ENCODE results near the gene UBE2J1. TPM values are rescaled to one million over a fixed set of nuclear protein-coding genes. Genes with fewer than 3 reads are reported as not detected.

Gene UBE2J1
- total RNA-seq, 4 donors from 2014 or later, result 25.3 to 30.4 (median 26.7) TPM

DNA sequence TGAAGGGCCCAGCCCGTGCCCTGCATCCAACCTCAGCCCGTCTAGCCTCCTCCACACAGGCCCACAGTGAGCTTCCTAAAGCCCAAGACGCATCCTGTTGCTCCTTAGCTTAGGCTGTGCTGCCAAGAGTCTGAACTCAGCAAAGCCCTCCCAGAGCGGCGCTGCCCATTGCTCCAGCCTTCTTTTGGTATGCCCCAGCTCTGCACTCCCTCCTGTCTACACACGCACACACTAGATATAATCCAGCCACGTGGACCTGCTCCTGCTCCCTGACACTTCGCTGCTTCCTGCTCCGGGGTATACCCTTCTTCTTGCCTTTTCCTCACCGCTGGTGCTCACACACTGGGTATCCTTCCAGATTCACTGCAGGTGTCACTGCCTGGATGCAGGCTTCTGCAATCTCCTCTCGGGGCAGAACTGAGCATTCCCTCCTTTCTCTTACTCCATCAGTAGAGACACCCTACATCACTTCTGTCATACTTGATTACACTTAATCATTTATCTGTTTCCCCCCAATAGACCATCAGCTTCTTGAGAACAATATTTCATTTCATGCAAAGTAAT is 61.2 kb downstream of the UBE2J1 start:
- Histone ChIP-seq H3K4me3 (no peak overlapping the region), H3K4me1 (no peaks in the 10 kb centered on the region), H3K36me3 (no peaks in the 10 kb centered on the region), H3K27ac (no peak overlapping the region), H3K9me3 (no peaks in the 10 kb centered on the region), H3K27me3 (no peaks in the 10 kb centered on the region)
- 82 to 87% methylated on average over 11 of the region's 11 CpGs for WGBS, 2 donors
- TF ChIP-seq POLR2A (IDR thresholded peaks at IDR 0.05) (no peak), EP300 (IDR thresholded peaks at IDR 0.05) (no peak)
- TF ChIP-seq, protein P1, sequence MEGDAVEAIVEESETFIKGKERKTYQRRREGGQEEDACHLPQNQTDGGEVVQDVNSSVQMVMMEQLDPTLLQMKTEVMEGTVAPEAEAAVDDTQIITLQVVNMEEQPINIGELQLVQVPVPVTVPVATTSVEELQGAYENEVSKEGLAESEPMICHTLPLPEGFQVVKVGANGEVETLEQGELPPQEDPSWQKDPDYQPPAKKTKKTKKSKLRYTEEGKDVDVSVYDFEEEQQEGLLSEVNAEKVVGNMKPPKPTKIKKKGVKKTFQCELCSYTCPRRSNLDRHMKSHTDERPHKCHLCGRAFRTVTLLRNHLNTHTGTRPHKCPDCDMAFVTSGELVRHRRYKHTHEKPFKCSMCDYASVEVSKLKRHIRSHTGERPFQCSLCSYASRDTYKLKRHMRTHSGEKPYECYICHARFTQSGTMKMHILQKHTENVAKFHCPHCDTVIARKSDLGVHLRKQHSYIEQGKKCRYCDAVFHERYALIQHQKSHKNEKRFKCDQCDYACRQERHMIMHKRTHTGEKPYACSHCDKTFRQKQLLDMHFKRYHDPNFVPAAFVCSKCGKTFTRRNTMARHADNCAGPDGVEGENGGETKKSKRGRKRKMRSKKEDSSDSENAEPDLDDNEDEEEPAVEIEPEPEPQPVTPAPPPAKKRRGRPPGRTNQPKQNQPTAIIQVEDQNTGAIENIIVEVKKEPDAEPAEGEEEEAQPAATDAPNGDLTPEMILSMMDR (IDR thresholded peaks at IDR 0.05), result no peak
- DNase-seq (ENCODE audit: low spot score in 2 of 2), result no peak

DNA sequence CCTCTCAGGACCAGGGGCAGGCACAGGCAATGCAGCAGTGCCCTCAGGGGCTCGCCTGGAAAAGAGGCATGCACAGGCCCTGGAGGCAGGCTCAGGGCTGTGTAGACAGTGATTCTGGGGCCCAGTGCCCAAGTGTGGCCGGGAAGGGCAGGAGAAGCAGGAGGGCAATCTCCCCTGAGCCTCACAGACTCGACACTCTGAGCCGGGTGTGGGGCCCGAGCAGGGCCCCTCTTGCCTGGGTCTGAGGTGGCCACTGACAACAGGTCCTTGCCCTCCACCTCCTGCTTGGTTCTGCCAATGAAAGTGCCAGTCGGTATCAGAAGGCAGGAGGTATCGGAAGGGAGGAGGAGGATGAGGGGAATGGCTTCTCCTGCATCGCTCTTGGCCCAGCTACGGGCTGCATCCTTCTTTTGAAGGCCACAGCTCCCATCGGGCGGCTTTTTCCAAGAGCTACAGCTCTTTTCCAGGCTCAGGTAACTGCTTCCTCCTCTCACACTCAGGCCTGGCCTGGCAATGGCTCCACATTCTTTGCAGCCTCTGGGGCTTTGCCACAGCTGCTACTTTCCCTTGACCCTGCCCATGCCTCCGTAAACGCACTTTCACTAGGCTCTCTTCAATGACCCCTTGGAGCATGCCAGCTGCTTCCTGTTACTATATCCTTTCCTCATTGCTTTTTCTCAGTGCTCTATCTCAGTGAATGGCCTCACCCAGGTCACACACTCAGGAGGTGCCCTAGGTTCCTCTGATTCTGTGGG is 61.9 kb downstream of the UBE2J1 start:
- WGBS, 2 donors, result 77 to 85% methylated on average over 12 to 13 of the region's 13 CpGs
- no peak overlapping the region for H3K27ac ChIP-seq
- H3K4me3 ChIP-seq, result no peak overlapping the region
- no peaks in the 10 kb centered on the region for H3K36me3 ChIP-seq
- DNase-seq (ENCODE audit: low spot score in 2 of 2), result no peak
- TF ChIP-seq POLR2A (IDR thresholded peaks at IDR 0.05) (no peak), EP300 (IDR thresholded peaks at IDR 0.05) (no peak)
- TF ChIP-seq, protein P1 (IDR thresholded peaks at IDR 0.05), result no peak
- no peaks in the 10 kb centered on the region for H3K9me3 ChIP-seq
- no peaks in the 10 kb centered on the region for H3K4me1 ChIP-seq
- H3K27me3 ChIP-seq, result no peaks in the 10 kb centered on the region

DNA sequence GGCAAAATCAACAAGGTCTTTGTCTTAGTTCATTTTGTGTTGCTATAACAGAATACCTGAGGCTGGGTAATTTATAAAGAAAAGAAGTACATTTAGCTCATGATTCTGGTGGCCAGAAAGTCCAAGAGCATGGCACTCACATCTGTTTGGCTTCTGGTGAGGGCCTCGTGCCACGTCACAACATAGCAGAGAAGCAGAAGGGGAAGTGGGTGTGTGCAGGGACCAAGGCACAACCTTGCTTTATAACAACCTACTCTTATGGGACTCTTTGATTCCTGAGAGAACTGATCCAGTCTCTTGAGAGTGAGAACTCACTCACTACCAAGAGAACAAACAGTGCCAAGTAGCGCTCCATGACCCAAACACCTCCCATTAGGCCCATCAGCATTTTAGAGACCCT is 62.8 kb downstream of the UBE2J1 start:
- Histone ChIP-seq H3K4me3 (no peak overlapping the region), H3K9me3 (no peaks in the 10 kb centered on the region), H3K4me1 (no peaks in the 10 kb centered on the region), H3K27me3 (no peaks in the 10 kb centered on the region), H3K36me3 (no peaks in the 10 kb centered on the region), H3K27ac (no peak overlapping the region)
- TF ChIP-seq, protein P1 (IDR thresholded peaks at IDR 0.05), result no peak
- no peak for TF ChIP-seq POLR2A (IDR thresholded peaks at IDR 0.05)
- TF ChIP-seq EP300 (IDR thresholded peaks at IDR 0.05), result no peak
- 87 to 89% methylated on average over 3 of the region's 3 CpGs for WGBS, 2 donors
- DNase-seq (ENCODE audit: low spot score in 2 of 2), result no peak

DNA sequence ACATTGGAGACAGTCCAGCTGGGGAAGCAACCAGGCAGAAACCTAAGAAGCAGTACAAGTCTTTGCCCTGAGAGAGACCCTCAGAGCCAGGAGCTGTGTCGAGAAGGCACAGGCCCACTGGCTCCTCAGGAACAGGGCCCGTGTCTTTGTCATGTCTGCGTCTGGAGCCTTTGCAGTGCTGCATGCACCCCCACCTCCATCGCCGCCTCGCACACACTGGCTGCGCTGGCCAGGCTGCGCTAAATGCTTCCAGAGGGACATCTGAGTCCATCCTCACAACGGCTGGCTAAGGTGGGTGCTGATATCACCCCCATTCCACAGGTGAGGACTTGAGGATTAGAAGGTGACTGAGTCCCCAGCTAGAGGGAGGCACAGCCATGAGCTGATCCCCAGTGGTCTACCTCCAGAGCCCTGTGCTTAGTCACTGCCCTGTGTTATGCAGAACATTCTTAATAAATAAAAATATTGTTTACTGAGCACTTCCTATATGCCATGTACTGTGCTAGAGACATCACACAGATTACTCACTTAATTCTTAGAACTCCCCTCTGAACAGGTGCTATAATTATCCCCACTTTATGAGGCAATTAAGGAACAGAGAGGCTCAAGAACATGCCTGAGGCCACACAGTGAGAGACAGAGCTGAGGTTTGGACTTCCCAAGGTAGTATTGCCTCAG is 65.0 kb downstream of the UBE2J1 start:
- DNase-seq (ENCODE audit: low spot score in 2 of 2), result no peak
- WGBS, 2 donors, result 88 to 93% methylated on average over 9 of the region's 9 CpGs
- no peaks in the 10 kb centered on the region for H3K9me3 ChIP-seq

More for the DNA sequence above, 65.0 kb downstream of the UBE2J1 start:
- H3K27ac ChIP-seq, result no peak overlapping the region
- no peaks in the 10 kb centered on the region for H3K27me3 ChIP-seq
- no peak for TF ChIP-seq POLR2A (IDR thresholded peaks at IDR 0.05)
- TF ChIP-seq EP300 (IDR thresholded peaks at IDR 0.05), result no peak
- TF ChIP-seq, protein P1 (IDR thresholded peaks at IDR 0.05), result no peak
- H3K4me3 ChIP-seq, result no peak overlapping the region
- no peaks in the 10 kb centered on the region for H3K36me3 ChIP-seq
- H3K4me1 ChIP-seq, result no peaks in the 10 kb centered on the region

All from tibial nerve (tissue), 4 donors.